HG02981 (cell line): Measurements from ENCODE around the gene TUBA1A.
"Not testable (repeated sequence)": the region's sequence is repeated elsewhere in the genome, so short reads cannot be mapped to it uniquely, and the experiment has no call there.

Experiments used
- ATAC-seq: cut with Tn5 transposase; IDR thresholded peaks from one replicate; pipeline ENCODE4 v1.9.1; 2021; ENCODE audit warnings: mild to moderate bottlenecking, moderate library complexity; ENCODE audit not compliant: unreplicated experiment

TUBA1A gene

GRCh38 chr12:49201595-49202295 is 12.9 kb upstream of the TUBA1A start:
- ATAC-seq: no peak

- no peak for ATAC-seq
Measured at GRCh38 chr12:49200919-49201594, 12.2 kb upstream of the TUBA1A start.

- ATAC-seq: no peak
Measured at GRCh38 chr12:49198431-49199155, 9.7 kb upstream of the TUBA1A start.

GRCh38 chr12:49197256-49197655 is 8.4 kb upstream of the TUBA1A start:
- ATAC-seq: no peak

GRCh38 chr12:49195736-49196135 is 6.9 kb upstream of the TUBA1A start:
- no peak for ATAC-seq

GRCh38 chr12:49193746-49194145 is 4.9 kb upstream of the TUBA1A start:
- not testable (repeated sequence) for ATAC-seq

GRCh38 chr12:49191498-49191897 is 2.6 kb upstream of the TUBA1A start:
- not testable (repeated sequence) for ATAC-seq

- no peak for ATAC-seq
Measured at GRCh38 chr12:49190974-49191373, 2.1 kb upstream of the TUBA1A start.

GRCh38 chr12:49189731-49190716 is 1.1 kb upstream of the TUBA1A start:
- ATAC-seq: no peak

- ATAC-seq: peak; percentile 31
Measured at GRCh38 chr12:49188201-49188915, 522 bp downstream of the TUBA1A start.

GRCh38 chr12:49187184-49187583 is 1.7 kb downstream of the TUBA1A start:
- ATAC-seq: no peak

- not testable (repeated sequence) for ATAC-seq
Measured at GRCh38 chr12:49186307-49186706, 2.6 kb downstream of the TUBA1A start.

GRCh38 chr12:49184697-49185096 is 4.2 kb downstream of the TUBA1A start:
- ATAC-seq: not testable (repeated sequence)

GRCh38 chr12:49183214-49183950 is 5.5 kb downstream of the TUBA1A start:
- not testable (repeated sequence) for ATAC-seq

GRCh38 chr12:49174218-49174617 is 14.7 kb downstream of the TUBA1A start:
- ATAC-seq: no peak

GRCh38 chr12:49170924-49171323 is 18.0 kb downstream of the TUBA1A start:
- ATAC-seq: no peak

- ATAC-seq: no peak
Measured at GRCh38 chr12:49165114-49165513, 23.8 kb downstream of the TUBA1A start.

GRCh38 chr12:49161901-49162300 is 27.0 kb downstream of the TUBA1A start:
- not testable (repeated sequence) for ATAC-seq

- ATAC-seq: no peak
Measured at GRCh38 chr12:49161092-49161795, 27.6 kb downstream of the TUBA1A start.
